Measurements from ENCODE around the gene DGCR8.

Gene DGCR8

GRCh38 chr22:20127318-20127868 is 47.4 kb downstream of the DGCR8 start:
- no peak for DNase-seq

GRCh38 chr22:20127869-20128618 is 48.0 kb downstream of the DGCR8 start:
- no peak for DNase-seq

DNA sequence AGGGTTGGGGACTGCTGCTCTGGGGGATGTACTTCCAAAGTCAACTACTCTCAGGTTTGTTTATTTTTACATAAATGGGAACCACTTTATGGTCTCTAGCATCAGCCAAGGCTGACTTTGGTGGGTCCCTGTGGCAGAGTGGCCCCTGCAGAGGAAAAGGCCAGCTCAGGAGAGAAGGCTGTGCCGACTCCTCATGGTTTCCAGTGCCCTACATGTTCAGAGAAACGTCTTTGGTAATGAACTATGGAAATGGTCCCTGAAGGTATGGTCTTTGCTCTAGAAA is 48.5 kb downstream of the DGCR8 start:
- DNase-seq = no peak

GRCh38 chr22:20128902-20129746 is 49.1 kb downstream of the DGCR8 start:
- peak; percentile 68 for DNase-seq

GRCh38 chr22:20129747-20130014 is 49.6 kb downstream of the DGCR8 start:
- no peak for DNase-seq

DNA sequence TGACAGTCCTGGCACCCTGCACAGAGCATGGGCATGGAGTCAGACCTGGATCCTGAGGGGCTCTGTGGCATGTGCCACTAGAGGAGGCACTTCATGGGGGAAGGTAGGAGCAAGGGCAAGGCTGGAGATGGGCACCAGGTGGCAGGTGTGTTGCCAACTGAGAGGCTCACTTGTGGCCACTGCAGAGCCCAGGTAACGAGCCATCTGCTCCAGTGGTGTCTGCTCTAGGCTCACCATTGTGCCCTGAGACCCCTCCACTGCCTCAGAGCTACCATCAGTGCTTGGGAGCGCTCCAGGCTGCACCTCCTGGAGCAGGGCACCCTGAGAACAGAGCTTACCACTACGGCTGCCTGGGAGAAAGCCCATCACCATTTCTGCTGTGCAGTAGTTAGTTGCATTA is 50.3 kb downstream of the DGCR8 start:
- peak; percentile 86 for DNase-seq

DNA sequence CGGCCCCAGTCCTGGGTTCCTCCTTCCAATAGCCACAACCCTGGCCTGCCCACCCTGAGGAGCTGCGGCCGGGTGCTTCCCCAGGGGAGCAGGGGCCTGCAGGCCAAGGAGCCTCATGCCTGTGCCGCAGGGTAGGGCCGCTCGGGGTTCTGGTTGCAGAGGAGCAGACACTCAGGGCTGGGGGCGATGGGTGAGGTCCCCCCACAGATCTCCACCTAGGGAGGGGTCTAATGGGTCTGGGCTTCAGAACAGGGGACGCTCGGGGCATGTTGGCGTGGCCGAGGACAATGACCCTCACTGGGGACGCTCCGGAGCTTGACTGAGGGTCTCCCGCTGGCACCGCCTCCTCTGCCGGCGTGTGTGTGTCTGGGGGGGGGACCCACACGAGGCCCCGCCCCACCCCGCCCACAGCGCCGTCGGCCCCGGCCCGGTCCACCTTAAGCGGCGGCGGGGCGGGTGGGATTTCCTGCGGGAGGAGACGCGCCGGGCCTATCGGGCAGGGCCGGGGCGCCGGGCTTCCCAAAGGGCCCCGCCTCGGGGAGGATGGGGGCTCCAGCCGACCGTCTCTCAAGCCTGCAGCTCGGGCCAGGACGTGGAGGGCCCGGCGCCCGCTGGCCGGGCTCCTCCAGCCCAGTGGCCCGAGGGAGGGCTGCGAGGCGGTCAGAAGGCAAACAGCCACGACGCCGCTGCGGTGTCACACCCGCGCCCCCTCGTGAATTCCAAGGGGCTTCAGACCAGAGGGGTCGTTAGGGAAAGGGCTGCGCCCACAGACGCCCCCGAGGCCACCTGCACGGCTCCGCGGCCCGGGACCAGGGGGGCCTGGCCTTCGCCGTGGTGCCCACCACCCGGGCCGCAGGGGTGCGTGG is 50.9 kb downstream of the DGCR8 start:
- peak; percentile 84 for DNase-seq

GRCh38 chr22:20131597-20131858 is 51.5 kb downstream of the DGCR8 start, which contains the start of gene ZDHHC8:
Gene ZDHHC8 (plus strand): TSS chr22:20131804. CDS start chr22:20131948, 144 bp downstream.
- peak; percentile 48 for DNase-seq

- DNase-seq = peak; percentile 48
Measured at GRCh38 chr22:20131859-20132685, 52.0 kb downstream of the DGCR8 start.

DNA sequence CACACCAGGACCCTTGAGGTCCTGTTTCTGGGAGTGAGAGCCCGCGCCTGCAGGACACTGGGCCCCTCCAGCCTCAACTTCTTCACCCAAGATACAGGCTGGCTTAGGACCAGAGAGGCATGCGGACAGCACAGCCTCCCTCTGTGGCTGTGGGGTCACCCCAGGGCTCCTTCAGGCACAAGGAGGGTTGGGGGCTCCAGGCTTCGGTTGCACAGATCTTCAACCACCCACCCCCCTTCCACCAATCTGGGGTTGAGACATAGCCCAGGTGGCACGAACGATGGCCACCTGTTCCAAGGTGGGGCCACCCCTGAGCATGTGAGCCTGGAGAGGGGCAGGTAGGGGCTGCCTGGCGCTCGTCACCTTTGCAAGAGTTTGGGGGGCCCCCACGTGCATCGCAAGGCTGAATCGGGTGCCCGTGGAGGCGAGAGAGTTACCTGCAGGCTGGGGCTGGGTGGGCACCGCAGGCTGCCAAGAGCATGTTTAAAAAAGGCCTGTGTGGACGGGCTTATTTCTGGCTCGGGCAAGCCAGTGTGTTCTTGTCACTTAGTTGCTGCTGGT is 52.7 kb downstream of the DGCR8 start:
- DNase-seq = no peak

DNA sequence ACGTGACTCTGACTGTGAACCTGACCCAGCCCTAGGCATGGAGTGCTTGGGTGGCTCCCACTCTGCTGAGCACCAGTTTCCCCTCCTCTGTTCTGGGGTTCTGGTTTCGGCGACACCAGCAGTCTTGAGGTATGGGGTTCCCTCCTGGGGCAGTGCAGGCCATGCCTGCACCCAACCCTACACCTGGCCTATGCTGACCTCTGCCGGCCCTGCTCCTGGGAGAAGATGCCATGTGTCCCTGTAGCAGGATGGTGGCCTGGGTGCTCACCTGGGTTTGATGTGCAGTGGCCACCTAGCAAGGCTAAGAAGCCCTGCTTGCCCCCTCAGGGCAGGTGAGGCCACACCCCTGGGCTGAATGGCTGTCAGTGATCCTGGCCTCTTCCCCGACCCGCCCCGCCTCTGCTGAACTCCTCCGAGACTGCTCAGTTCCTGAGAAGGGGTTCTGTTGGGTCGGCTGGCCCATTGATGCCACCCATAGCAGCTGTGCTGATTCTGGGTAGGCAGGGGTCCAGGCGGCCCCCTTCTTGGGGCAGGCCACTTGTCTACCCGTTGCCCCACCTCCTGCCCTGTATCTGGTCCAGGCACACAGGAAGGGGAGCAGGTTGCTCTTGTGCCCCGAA is 54.0 kb downstream of the DGCR8 start:
- DNase-seq = no peak

DNA sequence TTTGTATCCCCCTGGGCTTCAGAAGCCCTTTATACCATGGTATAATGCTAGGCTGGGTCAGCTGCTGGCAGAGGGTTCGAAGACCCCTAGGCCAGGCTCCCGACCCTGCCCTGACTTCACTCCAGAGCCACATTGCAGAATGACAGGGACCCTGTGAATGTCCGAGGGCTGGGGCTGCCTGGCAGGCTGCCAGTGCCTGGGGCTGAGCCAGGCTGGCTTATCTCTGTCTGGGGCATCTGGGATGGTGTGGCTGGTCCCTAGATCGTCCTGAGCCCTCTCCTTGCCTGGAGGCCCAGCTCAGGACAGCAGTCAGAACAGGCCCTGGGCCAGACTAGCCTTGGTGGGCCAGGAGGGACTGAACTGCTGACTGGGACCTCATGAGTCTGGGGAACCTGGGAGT is 55.2 kb downstream of the DGCR8 start:
- no peak for DNase-seq

- DNase-seq = no peak
Measured at GRCh38 chr22:20135806-20136602, 56.0 kb downstream of the DGCR8 start.

- DNase-seq = no peak
Measured at GRCh38 chr22:20136603-20136873, 56.5 kb downstream of the DGCR8 start.

GRCh38 chr22:20137113-20137512 is 57.1 kb downstream of the DGCR8 start:
- no peak for DNase-seq

DNA sequence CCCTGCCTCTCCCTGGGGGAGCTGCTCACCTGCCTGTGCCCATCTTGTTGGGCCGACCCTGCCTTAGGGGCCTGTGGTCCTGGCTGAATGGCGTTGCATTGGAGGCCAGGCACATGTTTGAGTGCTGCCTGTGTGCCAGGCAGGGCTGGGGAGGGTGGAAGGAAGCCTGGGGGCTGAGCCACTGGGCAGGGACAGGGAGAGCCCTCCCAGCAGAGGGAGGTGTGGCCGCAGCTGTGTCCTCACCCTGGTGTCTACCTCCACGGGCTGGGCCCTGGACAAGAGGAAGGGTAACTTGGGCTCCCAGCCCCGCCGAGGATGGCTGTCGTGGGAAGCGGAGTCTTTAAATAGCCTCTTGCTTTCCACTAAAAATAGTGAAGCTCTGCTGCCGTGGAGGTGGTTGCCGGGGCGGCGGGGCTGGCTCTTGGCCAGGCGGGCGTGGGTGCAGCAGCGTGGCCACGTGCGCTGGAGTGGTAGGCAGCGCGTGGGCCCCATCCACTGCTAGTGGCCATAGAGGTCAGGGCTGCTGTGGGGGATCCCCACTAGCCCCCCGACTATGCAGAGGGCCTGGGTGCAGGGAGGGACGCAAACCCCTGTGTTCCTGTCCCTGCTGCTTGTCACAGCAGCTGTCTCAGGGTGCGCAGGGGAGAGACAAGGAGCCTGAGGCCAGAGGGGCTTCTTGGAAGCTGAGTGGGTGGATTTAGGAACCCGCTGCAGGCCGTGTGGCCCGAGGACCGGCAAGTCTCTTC is 57.8 kb downstream of the DGCR8 start:
- DNase-seq = no peak

- DNase-seq = no peak
Measured at GRCh38 chr22:20138417-20138738, 58.3 kb downstream of the DGCR8 start.

DNA sequence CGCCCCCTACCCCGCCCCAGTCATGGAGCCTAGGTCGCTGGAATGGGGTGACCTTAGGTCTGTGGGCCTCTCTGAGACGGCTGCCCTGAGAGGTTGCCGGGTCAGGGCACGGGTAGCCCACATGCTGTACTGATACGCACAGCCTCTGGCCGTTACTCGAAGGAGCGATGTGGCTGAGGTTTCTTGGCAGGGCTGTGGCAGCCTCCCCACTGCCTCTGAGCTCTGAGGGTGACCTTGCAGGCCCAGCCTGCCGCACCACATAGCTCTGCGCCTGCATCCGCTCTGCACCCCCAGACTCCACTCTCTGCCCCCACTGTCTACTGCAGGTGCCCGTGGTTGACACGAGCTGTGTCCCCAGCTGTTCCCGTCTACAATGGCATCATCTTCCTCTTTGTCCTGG is 58.8 kb downstream of the DGCR8 start:
- DNase-seq = no peak

GRCh38 chr22:20139391-20140106 is 59.5 kb downstream of the DGCR8 start:
- no peak for DNase-seq

DNA sequence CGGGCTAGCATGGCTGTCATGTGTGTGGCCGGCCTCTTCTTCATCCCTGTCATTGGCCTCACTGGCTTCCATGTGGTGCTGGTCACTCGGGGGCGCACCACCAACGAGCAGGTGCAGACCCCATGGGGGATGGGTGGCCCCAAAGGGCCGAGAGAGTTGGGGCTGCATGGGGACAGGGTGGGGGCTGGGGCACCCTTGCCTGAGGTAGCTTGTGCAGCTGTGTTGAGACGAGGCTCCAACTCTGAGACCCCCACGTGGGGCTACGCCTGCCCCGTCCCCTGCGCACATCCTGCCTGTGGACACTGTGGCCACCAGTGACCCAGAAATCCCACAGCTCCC is 60.0 kb downstream of the DGCR8 start:
- DNase-seq = no peak

Measured in NCI-H69 (cell line).